Measurements from ENCODE around the gene MEX3C.

- TF ChIP-seq POLR2A (IDR thresholded peaks at IDR 0.05): no peak
- TF ChIP-seq CTCF (IDR thresholded peaks at IDR 0.05): no peak
Measured at GRCh38 chr18:51236225-51236624, 38.7 kb upstream of the MEX3C start.

All from right lobe of liver (tissue), 4 donors.